HG02610 (cell line): ENCODE data around the gene COL4A1.

Source experiments
- ATAC-seq: cut with Tn5 transposase; IDR thresholded peaks from one replicate; pipeline ENCODE4 v1.9.1; 2021; ENCODE audit warnings: mild to moderate bottlenecking, moderate library complexity; ENCODE audit not compliant: unreplicated experiment

The COL4A1 gene

GRCh38 chr13:110244071-110244830 is 62.7 kb downstream of the COL4A1 start:
- ATAC-seq = no peak

GRCh38 chr13:110242615-110243014 is 64.3 kb downstream of the COL4A1 start:
- ATAC-seq = no peak

GRCh38 chr13:110240943-110241342 is 66.0 kb downstream of the COL4A1 start:
- no peak for ATAC-seq

- no peak for ATAC-seq
Observed at GRCh38 chr13:110240352-110240751, 66.6 kb downstream of the COL4A1 start.

- ATAC-seq = no peak
Observed at GRCh38 chr13:110239280-110240125, 67.5 kb downstream of the COL4A1 start.

GRCh38 chr13:110238818-110239195 is 68.2 kb downstream of the COL4A1 start:
- no peak for ATAC-seq

- no peak for ATAC-seq
Observed at GRCh38 chr13:110237875-110238817, 68.8 kb downstream of the COL4A1 start.

GRCh38 chr13:110236831-110237261 is 70.1 kb downstream of the COL4A1 start:
- no peak for ATAC-seq

- ATAC-seq = no peak
Observed at GRCh38 chr13:110236431-110236830, 70.5 kb downstream of the COL4A1 start.

- no peak for ATAC-seq
Observed at GRCh38 chr13:110234532-110234931, 72.4 kb downstream of the COL4A1 start.

GRCh38 chr13:110233951-110234280 is 73.0 kb downstream of the COL4A1 start:
- no peak for ATAC-seq

- ATAC-seq = no peak
Observed at GRCh38 chr13:110233181-110233950, 73.6 kb downstream of the COL4A1 start.

- ATAC-seq = no peak
Observed at GRCh38 chr13:110232756-110233155, 74.2 kb downstream of the COL4A1 start.

GRCh38 chr13:110232142-110232541 is 74.8 kb downstream of the COL4A1 start:
- ATAC-seq = no peak

GRCh38 chr13:110231348-110232047 is 75.5 kb downstream of the COL4A1 start:
- ATAC-seq = no peak

GRCh38 chr13:110230661-110231347 is 76.2 kb downstream of the COL4A1 start:
- no peak for ATAC-seq

GRCh38 chr13:110229905-110230563 is 76.9 kb downstream of the COL4A1 start:
- ATAC-seq = no peak
